ENCODE data around the gene MCTP1. TPM values are rescaled to one million over a fixed set of nuclear protein-coding genes. Genes with fewer than 3 reads are reported as not detected.

MCTP1 gene
- total and polyA plus RNA-seq, 2 of the 8 experiments (the other 6 are each of a cell fraction or from before 2014, with no cell fraction given), result 0.56 to 3.4 TPM

GRCh38 chr5:94911276-94911675, 373.6 kb downstream of the MCTP1 start (continued):
- TF ChIP-seq GABPA (IDR thresholded peaks at IDR 0.05; ENCODE audit: borderline replicate concordance, insufficient read depth, low read length) (no peak), SAP30 (IDR thresholded peaks at IDR 0.05; ENCODE audit: insufficient read depth, insufficient replicate concordance, low read length) (no peak), RBBP5 (IDR thresholded peaks at IDR 0.05; ENCODE audit: borderline replicate concordance, low read depth, low read length) (no peak), RXRA (IDR thresholded peaks at IDR 0.05; ENCODE audit: insufficient read depth, low read depth, low read length) (no peak), SP1 (IDR thresholded peaks at IDR 0.05; ENCODE audit: low read depth, low read length) (no peak), TAF7 (optimal IDR thresholded peaks at IDR 0.05; ENCODE audit: borderline replicate concordance, low read depth, low read length) (no peak), SIRT6 (IDR thresholded peaks at IDR 0.05; ENCODE audit: low read length) (no peak)

All from H1 (cell line).